WTC11 (cell line): ENCODE data around the gene RAPSN.

Source experiments
- ATF1 ChIP-seq: sonication (generic); formaldehyde crosslinking; IDR thresholded peaks from 2 replicates; pipeline ENCODE4 v1.8.1; 2023; ENCODE audit warnings: mild to moderate bottlenecking, moderate library complexity, missing genetic modification reagents
- ETV6 ChIP-seq: sonication (generic); formaldehyde crosslinking; IDR thresholded peaks from 2 replicates; pipeline ENCODE4 v1.8.1; 2022; ENCODE audit warnings: mild to moderate bottlenecking, missing genetic modification reagents
- FOXP1 ChIP-seq: sonication (generic); formaldehyde crosslinking; IDR thresholded peaks from 2 replicates; pipeline ENCODE4 v1.8.0; 2022; ENCODE audit warnings: missing genetic modification reagents, mild to moderate bottlenecking, moderate library complexity, borderline replicate concordance
- GABPB1 ChIP-seq: sonication (generic); formaldehyde crosslinking; IDR thresholded peaks from 2 replicates; pipeline ENCODE4 v1.8.1; 2023; ENCODE audit warnings: mild to moderate bottlenecking, missing genetic modification reagents
- NR1H2 ChIP-seq: sonication (generic); formaldehyde crosslinking; IDR thresholded peaks from 2 replicates; pipeline ENCODE4 v1.9.0; 2021; ENCODE audit warnings: mild to moderate bottlenecking, moderate library complexity, missing genetic modification reagents
- ZNF121 ChIP-seq: sonication (generic); formaldehyde crosslinking; IDR thresholded peaks from 2 replicates; pipeline ENCODE4 v1.8.0; 2023; ENCODE audit warnings: missing genetic modification reagents
- ZNF416 ChIP-seq: fragments of 250-450 bp; sonication (Bioruptor Pico); IDR thresholded peaks from 2 replicates; pipeline ENCODE4 v1.9.0; 2021; ENCODE audit warnings: mild to moderate bottlenecking, inconsistent platforms
- TF ChIP-seq, protein P1 (sequence below): fragments of 200-600 bp; IDR thresholded peaks from 2 replicates; pipeline ENCODE4 v1.8.0; 2022; ENCODE audit warnings: antibody characterized with exemption
- TF ChIP-seq, protein P2 (sequence below): sonication (generic); formaldehyde crosslinking; IDR thresholded peaks from 2 replicates; pipeline ENCODE4 v1.8.1; 2022; ENCODE audit warnings: mild to moderate bottlenecking, moderate library complexity, missing genetic modification reagents
- TF ChIP-seq, protein P3 (sequence below): sonication (generic); formaldehyde crosslinking; IDR thresholded peaks from 2 replicates; pipeline ENCODE4 v1.8.0; 2022; ENCODE audit warnings: mild to moderate bottlenecking, missing genetic modification reagents
- TF ChIP-seq, protein P4 (sequence below): sonication (generic); formaldehyde crosslinking; IDR thresholded peaks from 2 replicates; pipeline ENCODE4 v1.8.1; 2022; ENCODE audit warnings: low read depth, missing genetic modification reagents, borderline replicate concordance

DNA sequence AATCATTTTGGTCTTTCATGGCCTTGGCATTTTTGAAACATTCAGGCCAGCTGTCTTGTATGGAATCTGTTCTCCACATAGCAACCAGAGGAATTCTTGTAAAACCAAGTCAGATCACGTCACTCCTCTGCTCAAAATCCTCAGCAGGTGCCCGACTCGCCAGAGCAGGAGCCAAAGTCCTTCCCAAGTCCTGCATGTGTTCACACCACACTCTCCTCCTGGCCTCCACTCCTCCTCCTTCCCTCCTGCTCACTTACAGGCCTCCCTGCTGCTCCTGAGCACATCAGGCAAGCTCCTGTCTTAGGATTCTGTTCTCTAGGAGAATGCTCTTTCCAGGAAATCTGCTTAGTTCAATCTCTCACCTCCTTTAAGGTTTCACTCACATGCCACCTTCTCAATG is 15.8 kb downstream of the RAPSN start:
- TF ChIP-seq, protein P1, sequence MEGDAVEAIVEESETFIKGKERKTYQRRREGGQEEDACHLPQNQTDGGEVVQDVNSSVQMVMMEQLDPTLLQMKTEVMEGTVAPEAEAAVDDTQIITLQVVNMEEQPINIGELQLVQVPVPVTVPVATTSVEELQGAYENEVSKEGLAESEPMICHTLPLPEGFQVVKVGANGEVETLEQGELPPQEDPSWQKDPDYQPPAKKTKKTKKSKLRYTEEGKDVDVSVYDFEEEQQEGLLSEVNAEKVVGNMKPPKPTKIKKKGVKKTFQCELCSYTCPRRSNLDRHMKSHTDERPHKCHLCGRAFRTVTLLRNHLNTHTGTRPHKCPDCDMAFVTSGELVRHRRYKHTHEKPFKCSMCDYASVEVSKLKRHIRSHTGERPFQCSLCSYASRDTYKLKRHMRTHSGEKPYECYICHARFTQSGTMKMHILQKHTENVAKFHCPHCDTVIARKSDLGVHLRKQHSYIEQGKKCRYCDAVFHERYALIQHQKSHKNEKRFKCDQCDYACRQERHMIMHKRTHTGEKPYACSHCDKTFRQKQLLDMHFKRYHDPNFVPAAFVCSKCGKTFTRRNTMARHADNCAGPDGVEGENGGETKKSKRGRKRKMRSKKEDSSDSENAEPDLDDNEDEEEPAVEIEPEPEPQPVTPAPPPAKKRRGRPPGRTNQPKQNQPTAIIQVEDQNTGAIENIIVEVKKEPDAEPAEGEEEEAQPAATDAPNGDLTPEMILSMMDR = no peak
- TF ChIP-seq GABPB1 (CRISPR knock-in tag) = no peak
- TF ChIP-seq NR1H2 (CRISPR knock-in tag) = no peak
- TF ChIP-seq ETV6 (CRISPR knock-in tag) = no peak
- TF ChIP-seq FOXP1 = no peak
- TF ChIP-seq ZNF416 (CRISPR knock-in tag) = no peak
- TF ChIP-seq, protein P2, sequence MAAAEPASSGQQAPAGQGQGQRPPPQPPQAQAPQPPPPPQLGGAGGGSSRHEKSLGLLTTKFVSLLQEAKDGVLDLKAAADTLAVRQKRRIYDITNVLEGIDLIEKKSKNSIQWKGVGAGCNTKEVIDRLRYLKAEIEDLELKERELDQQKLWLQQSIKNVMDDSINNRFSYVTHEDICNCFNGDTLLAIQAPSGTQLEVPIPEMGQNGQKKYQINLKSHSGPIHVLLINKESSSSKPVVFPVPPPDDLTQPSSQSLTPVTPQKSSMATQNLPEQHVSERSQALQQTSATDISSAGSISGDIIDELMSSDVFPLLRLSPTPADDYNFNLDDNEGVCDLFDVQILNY (CRISPR knock-in tag) = no peak
- TF ChIP-seq, protein P3, sequence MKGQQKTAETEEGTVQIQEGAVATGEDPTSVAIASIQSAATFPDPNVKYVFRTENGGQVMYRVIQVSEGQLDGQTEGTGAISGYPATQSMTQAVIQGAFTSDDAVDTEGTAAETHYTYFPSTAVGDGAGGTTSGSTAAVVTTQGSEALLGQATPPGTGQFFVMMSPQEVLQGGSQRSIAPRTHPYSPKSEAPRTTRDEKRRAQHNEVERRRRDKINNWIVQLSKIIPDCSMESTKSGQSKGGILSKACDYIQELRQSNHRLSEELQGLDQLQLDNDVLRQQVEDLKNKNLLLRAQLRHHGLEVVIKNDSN (CRISPR knock-in tag) = no peak
- TF ChIP-seq ATF1 (CRISPR knock-in tag) = no peak
- no peak for TF ChIP-seq ZNF121 (CRISPR knock-in tag)
- TF ChIP-seq, protein P4, sequence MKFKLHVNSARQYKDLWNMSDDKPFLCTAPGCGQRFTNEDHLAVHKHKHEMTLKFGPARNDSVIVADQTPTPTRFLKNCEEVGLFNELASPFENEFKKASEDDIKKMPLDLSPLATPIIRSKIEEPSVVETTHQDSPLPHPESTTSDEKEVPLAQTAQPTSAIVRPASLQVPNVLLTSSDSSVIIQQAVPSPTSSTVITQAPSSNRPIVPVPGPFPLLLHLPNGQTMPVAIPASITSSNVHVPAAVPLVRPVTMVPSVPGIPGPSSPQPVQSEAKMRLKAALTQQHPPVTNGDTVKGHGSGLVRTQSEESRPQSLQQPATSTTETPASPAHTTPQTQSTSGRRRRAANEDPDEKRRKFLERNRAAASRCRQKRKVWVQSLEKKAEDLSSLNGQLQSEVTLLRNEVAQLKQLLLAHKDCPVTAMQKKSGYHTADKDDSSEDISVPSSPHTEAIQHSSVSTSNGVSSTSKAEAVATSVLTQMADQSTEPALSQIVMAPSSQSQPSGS = no peak
